ENCODE measurements around the gene PAGE2.
A peak's percentile ranks its signal among the peaks of the same experiment; 100 is the strongest.
"Not testable (repeated sequence)": the region's sequence is repeated elsewhere in the genome, so short reads cannot be mapped to it uniquely, and the experiment has no call there.

Gene PAGE2

GRCh38 chrX:55123900-55124299 lies 35.1 kb downstream of the PAGE2 start:
- no peak for DNase-seq (ENCODE audit: low spot score)

DNA sequence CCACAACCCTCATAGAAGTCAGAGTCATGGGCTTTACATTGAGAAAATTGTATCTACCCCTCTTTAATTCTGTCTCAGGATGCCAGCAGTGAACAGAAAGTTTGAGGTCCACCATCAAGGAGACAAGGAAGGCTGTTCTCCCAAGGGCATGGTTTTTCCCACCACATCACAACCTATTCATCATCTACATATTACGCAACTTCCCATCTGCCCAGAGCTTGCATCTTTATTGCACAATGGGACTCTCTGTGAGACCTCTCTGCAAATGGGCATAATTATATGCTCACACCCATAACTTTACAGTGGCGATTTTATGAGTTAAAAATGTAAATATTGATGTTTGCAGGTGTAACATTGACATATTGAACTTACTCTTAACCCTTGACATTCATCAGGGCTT lies 38.9 kb downstream of the PAGE2 start:
- no peak for DNase-seq (ENCODE audit: low spot score)

GRCh38 chrX:55129361-55129760 lies 40.5 kb downstream of the PAGE2 start:
- no peak for DNase-seq (ENCODE audit: low spot score)

DNA sequence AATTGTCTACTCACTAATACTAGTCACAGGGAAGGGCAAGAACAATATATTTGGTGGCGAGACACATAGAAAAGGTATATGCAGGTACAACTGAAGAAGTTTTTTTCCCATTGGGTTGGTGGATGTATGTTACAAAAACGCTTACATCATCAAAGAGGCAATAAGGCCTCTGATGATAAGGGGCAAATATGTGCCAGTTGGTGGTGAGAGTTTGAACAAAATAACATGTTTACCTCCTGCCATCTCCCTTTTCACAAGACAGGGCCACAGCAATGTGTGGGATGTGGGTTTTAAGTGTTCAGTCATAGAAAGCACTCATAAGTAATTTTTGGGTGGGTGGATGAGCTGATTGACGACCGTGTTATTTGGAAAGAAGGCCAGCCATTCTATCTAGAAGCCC lies 41.7 kb downstream of the PAGE2 start:
- DNase-seq (ENCODE audit: low spot score): no peak

DNA sequence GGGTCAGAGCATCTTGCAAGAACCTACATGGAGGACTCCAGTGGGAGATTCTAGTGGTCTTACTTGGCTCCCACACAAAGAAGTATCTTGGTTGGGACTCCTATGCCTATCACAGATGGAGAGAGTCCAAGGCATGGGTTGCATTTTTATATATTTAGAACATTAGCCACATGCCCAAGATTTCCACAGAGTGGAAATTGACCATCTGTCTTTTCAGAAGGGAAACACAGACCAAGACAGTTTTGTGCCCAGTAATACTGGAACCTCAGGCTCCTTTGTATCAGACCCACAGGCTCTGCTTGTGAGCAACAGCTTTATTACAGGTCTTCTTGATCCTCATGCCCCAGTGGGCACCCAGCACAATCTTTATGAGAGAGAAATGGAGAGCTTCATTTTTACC lies 43.6 kb downstream of the PAGE2 start:
- no peak for DNase-seq (ENCODE audit: low spot score)

- peak; percentile 28 for DNase-seq (ENCODE audit: low spot score)
These were observed 46.4 kb downstream of the PAGE2 start for GRCh38 chrX:55135171-55135570.

GRCh38 chrX:55140800-55141199 lies 52.0 kb downstream of the PAGE2 start:
- DNase-seq (ENCODE audit: low spot score): not testable (repeated sequence)
